Stimulated activated CD8-positive, alpha-beta memory T cell treated with anti-CD3 and anti-CD28 coated beads, Interleukin-4, amount 100 ng/mL, for 48 hours (primary cell): ENCODE results near the gene TTC17.
"Not testable (repeated sequence)": the region's sequence is repeated elsewhere in the genome, so short reads cannot be mapped to it uniquely, and the experiment has no call there.

Experiments
- DNase-seq: peaks from one replicate; pipeline ENCODE4 v3.0.0-alpha.2; 2020

TTC17 gene

DNA sequence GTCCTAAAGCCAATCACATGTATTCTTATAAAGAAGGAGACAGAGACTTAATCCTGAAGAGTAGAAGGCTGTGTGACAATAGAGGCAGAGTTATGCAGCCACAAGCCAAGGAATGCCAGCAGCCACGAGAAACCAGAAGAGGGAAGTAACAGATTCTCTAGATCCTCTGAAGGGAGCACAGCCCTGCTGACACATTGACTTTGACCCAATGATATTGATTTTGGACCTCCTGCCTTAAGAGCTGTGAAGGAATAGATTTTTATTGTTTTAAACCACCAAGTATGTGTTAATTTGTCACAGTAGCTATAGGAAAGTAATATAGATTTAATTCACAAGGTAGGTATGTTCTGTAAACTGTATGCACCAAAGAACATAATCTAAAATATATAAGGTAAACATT lies 103.6 kb downstream of the TTC17 start:
- no peak for DNase-seq

DNA sequence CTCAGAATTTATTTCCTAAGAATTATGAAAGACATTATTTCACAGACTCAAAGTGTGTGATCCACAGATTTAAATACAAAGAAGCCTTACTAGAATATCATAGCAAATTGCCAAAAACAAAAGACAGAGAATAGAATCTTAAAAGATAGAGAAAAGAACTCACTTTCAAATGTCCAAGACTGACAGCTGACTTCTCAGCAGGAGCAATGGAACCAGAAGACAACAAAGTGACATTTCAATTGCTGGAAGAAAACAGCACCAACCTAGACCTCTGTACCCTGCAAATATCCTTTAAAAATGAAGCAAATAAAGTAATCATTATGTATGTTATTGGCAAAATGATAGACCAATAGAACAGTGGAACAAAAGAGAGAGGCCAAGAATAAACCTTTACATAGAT lies 109.2 kb downstream of the TTC17 start:
- DNase-seq = no peak

DNA sequence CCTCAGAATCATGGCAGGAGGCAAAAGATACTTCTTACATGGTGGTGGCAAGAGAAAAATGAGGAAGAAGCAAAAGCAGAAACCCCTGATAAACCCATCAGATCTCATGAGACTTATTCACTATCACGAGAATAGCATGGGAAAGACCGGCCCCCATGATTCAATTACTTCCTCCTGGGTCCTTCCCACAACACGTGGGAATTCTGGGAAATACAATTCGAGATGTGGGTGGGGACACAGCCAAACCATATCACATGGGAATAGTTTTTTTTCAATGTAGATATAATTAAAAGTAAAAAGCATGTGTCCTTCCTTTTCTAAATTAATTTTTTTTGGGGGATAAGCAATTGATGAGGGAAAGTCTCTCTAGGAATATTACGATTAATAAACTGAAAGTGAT lies 118.8 kb downstream of the TTC17 start:
- DNase-seq = not testable (repeated sequence)

DNA sequence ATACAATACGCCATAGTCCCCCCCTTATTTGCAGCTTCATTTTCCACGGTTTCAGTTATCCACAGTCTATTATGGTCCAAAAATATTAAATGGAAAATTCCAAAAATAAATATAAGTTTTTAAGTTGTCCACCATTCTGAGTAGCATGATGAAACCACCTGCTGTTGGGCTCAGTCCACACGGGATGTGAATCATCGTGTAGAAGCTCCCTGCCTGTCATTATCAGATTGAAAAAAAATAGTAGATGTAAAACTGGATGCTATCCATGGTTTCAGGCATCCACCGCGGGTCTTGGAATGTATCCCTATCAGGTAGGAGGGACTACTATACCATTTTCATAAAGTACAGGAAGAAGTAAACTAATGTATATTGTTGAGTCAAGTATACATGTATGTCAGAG lies 127.4 kb downstream of the TTC17 start:
- no peak for DNase-seq

DNA sequence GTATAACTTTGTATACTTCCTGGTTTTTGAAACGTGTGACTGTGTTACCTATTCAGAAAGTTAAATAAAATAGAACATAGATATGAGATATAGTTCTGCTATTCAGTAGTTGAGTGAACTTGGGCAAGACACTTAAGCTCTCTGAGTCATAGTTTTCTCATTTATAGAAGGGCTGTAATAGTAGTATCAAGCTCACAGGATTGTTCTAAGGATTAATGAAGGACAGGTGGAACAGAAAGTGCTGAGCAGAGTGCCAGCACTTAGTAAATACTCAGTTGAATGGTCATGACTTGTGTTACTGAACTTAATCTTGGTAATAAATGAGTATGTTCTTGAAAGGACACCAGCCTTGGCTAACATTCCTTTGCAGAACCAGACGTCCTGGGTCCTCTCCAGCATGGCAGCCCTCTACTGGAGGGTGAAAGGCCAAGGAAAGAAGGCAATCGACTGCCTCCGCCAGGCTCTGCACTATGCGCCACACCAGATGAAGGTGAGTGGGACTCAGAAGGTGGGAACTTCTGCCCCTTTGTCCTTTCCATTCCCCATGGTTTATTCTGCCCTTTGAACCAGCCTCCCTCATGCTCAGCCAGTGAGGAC lies 131.2 kb downstream of the TTC17 start:
- DNase-seq = no peak

DNA sequence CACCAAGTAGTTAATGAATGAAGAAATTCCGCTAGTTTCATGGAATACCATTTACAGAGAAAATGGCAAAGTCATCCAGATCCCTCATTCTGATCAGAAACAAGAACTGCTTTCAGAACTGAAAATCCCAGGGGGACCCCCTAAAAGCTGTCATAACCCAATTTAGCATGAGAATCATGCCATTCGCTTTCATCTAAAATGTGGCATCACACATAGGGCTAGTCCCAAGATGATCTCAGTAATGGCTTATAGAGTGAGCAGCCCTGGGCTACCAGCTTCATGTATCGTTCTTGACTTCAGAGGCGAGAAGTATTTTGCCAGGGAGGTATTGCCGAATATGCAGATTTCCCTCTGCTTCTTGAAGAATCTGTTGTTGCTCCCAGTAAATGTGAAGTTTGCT lies 134.0 kb downstream of the TTC17 start:
- DNase-seq = no peak

DNA sequence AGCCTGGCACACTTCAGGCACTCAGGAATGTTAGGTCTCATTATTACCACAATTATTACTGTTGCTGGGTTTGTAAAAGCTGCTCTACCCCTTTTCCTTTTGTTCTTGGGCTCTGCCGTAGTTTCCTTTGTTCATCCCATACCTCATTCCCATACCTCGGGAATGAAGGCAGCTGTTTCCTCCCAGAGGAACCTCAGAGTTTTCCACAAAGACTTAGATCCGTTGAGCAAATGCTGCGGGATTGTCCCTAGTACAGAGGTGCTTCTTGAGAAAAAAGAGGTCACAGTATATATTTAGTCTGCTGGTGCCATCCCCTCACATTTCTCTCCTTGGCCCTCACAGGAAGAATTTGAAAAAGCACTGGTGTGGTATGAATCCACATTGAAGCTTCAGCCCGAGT lies 134.7 kb downstream of the TTC17 start:
- no peak for DNase-seq

DNA sequence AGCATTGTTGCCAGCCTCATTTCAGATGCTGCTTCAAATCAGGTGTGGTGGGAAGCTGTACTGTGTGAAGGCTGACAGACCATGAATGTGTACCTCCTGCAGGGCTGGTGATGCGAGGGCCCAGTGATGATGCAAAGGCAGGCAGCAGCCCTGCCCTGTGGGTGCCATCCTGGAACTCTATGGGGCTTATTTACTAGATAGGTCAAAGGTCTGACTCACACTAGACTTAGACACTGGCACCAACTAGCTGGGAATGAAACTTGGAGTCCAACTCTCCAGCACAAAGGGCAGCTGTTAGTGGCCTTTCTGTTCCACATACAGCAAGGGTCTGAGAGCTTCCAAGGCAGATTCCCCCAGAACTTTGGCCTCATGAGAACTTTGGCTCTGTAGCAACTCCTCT lies 138.4 kb downstream of the TTC17 start:
- DNase-seq = no peak

DNA sequence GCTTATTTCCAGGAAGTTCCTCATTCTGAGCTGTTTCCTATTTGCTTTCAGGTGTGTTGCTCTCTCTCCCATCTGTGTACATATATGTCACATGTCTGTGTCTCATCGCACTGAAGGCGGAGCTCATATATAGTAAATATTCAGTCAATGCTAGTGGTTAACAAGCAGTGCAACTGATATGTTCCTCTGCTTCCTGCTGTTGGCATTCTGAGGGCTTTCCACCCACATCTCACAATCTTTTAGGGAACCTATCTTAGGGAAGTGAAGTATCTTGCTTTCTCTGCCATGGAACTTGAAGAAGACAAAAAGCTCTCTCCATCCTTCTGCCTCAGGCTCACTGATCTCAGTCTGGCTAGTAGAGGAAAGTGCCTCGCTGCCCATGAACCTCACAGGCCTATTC lies 139.8 kb downstream of the TTC17 start:
- no peak for DNase-seq

DNA sequence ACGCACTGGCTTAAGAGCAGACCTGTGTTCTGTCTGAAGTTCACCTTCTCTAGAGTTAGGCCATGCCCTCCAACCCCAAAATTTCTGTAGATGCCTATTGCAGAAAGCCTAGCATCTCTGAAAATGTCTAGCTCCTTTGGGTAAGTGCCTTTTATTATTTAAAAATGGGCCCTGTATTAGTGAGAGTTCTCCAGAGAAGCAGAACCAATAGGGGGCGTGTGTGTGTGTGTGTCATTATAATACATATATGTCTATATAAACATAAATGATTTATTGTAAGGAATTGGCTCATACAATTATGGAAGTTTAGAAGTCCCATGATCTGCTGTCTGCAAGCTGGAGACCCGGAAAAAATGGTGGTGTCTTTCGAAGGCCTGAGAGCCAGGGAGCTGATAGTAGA lies 144.7 kb downstream of the TTC17 start:
- no peak for DNase-seq

DNA sequence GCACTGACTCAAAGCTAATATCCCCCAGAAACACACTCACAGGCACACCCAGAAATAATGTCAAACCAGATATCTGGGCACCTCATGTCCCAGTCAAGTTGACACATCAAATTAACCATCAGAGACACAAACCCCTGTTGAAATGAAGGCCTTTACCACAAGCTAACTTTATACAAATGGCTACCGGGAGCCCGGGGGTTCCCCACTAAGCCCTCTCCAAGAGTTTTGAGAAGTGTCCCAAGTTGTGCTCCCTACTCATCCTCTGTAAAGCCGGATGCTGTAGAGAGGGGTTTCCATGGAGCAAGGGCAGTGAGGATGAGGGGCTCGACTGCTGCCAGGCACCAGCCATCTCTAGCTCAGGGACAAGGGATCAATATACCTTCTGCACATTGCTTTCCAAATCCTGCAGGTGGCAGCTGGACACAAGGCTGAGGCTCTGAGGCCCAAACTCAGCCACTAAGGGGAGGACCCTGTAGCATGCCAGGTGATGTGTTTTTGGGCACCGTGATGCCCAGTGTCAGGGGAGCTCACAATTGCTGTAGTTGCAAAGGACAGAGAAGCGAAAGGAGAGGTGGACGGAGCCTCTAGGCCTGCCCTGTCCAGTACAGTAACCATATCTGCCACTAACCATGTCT lies 145.7 kb downstream of the TTC17 start:
- no peak for DNase-seq

DNA sequence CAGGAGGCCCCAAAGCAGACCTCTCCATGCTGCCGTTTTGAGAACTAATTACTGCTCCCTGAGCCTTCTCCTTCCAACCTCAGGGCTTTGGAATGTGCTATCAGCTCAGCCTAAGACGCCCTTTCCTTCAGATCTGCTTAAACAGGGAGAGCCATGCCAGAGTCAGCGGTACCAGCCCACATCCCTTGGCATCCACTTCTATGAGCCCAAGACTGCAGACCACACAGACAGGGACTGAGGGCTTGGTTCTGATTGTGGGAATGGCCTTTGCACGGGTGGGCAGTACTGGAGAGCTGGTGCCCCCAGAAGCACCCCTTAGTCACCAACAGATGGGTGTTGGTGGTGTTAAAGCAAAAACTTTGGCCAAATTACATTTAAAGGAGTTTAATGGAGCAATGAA lies 146.5 kb downstream of the TTC17 start:
- no peak for DNase-seq

DNA sequence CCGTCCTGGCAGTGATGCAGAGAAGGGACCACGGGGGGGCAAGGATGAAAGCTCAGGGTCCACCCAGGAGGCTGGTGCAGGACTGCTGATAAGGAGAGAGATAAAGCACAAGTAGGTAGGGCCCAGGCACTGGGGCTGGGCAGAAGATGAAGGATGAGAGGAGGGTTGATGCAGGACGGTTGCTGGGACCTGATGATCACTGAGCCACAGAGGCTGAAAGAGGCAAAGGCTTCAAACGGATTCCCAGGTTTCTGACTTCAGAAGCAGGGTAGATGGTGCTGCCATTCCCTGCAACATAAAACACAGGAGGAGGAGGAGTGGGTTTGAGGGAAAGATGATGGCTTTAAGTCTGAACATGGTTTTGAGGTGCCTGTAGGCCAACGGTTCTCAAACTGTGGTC lies 148.5 kb downstream of the TTC17 start:
- DNase-seq = no peak

DNA sequence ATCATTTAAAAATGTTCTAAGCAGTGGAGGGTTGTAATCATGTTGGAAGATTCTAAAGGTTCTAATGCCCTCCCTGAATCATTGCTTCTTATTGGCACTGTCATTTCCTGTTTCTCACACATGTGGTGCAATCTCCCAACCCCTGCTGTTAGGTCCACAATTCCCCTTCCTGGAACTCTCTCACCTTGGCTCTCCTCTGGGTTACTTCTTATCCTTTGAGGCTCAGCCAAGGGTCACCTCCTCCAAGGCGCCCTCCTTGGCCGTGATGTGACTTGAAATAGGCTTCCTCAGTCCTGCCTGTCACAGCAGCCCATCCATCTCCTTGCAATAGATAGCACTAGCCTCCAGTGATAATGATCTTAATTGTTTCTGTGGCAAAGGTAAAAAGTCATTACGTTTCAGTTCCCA lies 149.8 kb downstream of the TTC17 start:
- no peak for DNase-seq

DNA sequence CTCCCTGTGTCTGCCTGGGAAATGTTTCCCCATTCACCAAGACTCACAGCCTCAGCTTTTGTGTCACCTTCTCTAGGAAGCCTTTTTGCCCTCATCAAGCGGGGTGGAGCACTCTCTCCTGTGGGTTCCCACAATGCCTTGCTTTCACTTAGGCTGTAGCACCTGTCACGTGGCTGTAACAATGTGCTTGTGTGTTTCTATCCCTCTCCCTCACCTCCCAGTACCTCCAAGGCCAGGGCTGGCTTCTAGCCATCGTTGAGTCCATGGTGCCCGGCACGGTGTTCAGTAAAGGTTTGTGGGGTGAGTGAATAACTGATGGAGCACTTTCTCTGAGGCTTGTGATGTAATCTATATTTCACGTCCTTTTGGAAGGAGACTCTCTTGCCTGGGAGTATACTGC lies 153.2 kb downstream of the TTC17 start:
- no peak for DNase-seq

DNA sequence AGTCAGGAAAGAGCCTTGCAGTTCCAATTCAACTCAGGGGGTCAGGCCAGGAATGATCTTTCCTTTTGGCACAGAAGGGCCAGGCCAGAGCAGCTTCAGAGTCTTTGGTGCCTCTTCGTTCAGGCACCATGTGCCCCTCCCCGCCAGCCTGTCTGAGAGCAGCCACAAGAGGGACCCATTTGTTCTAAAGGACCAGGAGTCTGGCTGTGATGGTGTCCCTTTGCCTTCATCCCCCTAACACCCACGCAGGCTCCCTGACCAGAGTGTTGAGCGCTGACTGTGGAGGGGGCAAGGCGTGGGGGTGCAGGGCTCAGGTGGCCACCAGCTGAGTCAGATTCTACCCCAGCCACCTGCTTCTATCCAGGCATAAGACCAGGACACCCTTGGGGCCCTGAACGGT lies 156.4 kb downstream of the TTC17 start:
- DNase-seq = no peak

DNA sequence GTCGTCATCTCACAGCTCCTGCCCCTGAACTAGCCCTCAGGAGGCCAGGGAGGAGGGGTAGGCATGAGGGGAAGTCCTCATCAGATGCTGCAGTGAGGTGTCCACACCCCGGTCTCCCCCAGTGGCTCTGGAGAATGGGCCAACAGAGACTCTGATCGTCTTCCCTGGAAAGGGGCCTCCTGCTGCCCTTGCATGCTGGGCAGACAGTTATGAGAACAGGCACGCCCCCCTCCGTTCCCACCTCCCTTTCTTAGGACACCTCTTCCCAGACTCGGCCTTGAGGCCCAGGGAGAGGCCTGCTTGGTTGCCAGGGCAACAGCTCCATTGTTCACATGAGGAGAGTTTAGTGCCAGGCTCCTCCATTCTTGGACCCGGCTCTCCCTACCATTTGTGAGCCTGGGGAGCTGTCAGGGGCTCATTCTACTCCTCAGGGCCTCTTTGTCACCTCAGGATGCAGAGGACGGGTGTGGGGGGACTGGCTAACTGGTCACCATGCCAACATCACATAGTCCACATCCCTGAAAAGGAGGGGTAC lies 157.7 kb downstream of the TTC17 start:
- no peak for DNase-seq

DNA sequence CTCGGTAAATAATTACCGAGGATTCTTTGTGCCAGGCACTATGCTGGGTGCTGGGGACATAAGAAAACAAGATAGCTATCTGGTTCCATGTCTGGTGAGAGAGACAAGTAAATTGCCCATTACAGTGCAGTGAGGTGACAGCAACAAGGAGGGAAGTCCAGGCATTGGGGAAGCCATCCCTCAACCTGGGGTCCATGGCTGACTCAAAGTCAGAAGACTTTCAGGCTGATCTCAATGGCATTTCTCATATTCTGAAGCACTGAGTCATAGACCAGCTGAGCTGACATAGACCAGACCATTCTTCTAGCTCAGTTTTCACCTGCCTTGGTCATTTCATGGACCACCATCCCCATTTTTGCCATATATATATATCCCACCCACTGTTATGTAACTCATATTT lies 158.8 kb downstream of the TTC17 start:
- DNase-seq = no peak

DNA sequence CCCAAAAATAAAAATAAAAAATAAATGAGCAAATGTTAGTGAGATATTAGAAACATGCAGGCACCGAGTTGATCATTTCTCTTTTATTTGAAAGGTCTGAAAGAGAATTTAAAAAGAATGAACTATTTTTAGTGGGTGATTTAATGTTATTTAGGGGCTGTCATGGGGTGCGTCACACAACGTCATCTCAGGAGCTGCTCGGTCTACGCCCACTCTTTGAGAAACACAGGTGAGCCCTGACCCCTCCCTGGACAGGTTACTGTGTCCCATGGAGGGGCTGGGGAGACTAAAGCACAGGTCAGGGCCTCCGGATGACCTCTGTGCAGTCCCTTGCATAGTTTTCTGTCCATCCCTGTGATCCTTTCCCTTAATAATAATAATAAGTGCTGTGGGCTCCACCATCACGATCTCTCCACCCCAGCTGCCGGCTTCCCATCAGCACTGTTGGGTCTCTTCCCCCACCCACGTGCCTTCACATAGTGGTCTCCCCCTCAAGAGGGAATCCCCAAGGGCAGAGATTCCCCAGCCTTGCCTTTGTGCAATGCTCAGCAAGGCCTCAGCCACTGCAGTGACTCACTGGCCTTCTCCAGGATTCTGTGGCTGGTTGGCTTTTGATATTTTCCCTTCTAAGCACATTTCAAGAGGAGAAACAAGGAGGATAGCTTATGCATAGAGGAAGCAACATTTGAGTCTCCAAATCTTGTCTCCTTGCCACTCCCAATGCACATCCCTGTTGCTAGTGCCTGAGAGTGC lies 159.9 kb downstream of the TTC17 start:
- DNase-seq = no peak

DNA sequence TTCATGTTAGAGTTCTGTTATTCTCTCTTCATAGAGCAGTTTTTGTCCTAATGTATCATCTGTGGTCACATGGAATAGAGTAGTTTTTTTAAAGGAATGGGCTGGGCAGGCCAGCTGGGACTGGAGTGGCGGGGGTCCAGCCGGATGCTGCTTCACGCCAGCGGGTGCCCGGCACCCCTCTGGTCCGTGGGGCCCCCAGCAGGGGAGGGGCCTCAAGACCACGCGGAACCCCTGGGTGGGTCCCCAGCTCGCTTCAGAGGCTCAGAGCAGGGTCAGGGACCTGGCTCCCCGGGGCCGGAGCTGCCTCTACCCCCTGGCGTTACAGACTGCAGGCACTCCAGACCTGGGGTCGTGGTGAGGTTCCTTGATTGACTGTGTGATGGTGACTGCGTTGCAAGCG lies 162.8 kb downstream of the TTC17 start:
- no peak for DNase-seq

DNA sequence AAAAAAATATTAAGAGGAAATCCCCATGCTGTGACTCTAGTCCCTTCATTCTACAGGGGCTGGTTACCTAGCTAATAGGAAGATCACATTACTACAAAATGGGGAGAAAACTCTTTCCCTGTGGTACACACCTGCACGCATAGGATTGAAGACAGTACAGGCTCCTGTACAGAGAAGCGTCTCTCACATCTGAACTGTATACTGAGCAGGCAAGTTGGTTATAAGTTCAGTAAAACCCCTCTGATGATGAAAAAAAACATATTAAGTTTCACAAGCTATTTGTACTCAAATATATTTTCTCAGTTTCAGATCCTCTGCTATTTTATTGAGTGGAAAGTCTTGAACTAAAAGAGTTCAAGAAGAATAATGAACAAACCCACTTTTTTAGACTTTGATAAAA lies 164.9 kb downstream of the TTC17 start:
- no peak for DNase-seq

DNA sequence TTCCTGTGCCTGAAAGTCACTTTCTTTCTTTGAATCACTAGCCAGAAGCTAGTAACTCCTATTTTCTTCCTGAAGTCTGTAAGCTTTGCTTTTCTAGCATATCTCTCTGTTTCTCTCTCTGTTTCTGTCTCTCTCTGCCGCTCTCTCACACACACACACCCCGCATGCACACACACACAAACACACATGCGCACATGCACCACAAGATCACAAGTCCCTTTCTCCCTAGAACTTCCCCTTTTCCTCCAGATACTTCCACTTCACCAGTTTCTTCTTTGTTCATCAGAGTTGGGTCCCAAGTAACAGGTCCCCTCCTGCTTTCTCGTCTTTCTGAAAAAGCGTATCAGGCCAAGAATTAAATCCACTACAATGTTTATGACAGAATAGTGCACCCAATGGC lies 173.3 kb downstream of the TTC17 start:
- DNase-seq = no peak

DNA sequence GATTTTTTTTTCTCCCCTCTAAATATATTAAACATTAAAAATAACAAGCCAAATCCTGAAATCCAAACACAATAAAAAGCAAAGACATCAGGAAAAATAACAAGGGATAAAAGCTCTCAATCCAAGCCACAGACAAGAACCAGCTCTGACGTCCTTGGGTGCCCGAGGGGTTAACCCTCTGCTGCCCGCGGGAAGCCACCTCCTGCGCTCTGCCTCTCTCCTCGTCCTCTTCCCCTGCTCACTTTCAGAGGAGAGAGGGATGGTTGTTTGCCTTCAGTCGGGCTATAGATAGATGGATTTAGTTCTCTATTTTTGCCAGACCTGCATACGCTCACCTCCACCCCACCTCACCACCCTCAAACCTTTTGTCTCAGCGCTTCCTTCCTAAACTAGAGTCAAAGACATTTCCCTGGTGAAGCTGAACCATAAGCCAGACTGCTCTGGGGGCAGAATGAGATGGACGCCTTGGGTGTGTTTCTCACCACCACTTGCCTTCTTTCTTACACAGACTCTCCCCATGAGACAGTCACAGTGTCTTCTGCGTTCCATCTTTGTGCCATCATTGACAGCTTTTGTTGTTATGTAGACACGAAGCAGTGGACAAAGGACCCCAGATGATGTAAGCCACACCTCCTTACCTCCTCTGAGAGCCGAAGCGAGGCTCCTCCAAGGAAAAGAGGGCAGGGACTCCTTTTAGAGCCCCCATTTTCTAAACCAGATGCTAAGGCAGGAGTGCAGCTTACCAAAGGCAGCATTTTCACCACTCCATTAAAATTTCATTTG lies 179.3 kb downstream of the TTC17 start:
- DNase-seq = no peak

DNA sequence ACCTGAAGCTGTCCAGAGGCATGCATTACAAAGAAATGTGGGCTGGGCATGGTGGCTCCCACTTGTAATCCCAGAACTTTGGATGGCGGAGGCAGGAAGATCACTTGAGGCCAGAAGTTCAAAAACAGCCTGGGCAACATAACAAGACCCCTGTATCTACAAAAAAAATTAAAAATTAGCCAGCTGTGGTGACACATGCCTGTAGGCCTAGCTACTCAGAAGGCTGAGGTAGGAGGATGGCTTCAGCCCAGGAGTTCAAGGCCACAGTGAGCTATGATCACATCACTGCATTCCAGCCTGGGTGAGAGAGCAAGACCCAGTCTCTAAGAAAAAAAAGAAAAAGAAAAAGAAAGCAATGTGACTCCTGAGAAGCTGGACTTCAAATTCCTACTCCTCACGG lies 183.3 kb downstream of the TTC17 start:
- no peak for DNase-seq
